Coronary artery (tissue), 2 donors: ENCODE results near the gene WDR5.
A peak's percentile ranks its signal among the peaks of the same experiment; 100 is the strongest.

Experiments used
- DNase-seq: peaks from one replicate; pipeline ENCODE4 v3.0.0-alpha.2; 2017; ENCODE audit warnings: low spot score
- H3K27ac ChIP-seq, 2 donors: fragments of 200-600 bp; sonication (generic); one replicate each; pipeline ENCODE4 v1.5.1; 2016 to 2019
- H3K4me3 ChIP-seq: fragments of 200-600 bp; sonication (generic); 2 replicates; pipeline ENCODE4 v1.5.1; 2016; ENCODE audit warnings: mild to moderate bottlenecking, moderate library complexity
- TF ChIP-seq, protein P1 (sequence below): fragments of 200-600 bp; sonication (generic); IDR thresholded peaks from one replicate; pipeline ENCODE4 v1.5.1; 2019; ENCODE audit warnings: antibody characterized with exemption

The WDR5 gene

DNA sequence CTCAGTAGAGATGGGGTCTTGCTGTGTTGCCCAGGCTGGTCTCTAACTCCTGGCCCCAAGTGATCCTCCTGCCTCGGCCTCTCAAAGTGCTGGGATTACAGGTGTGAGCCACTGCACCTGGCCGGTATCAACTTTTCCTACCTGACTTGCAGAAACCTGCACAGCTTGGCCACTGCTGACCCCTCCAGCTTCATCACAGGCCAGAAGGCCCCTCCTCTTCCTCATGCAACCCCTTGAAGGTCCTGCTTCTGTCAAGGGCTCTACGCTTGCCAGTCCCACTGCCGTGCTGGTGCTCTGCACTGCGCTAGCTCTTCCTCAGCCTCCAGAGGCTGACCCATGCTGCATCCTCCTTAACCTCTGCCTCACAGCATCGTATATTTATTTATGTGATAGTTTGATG lies 61.0 kb downstream of the WDR5 start:
- H3K4me3 ChIP-seq = no peak overlapping the region
- DNase-seq = no peak
- TF ChIP-seq, protein P1, sequence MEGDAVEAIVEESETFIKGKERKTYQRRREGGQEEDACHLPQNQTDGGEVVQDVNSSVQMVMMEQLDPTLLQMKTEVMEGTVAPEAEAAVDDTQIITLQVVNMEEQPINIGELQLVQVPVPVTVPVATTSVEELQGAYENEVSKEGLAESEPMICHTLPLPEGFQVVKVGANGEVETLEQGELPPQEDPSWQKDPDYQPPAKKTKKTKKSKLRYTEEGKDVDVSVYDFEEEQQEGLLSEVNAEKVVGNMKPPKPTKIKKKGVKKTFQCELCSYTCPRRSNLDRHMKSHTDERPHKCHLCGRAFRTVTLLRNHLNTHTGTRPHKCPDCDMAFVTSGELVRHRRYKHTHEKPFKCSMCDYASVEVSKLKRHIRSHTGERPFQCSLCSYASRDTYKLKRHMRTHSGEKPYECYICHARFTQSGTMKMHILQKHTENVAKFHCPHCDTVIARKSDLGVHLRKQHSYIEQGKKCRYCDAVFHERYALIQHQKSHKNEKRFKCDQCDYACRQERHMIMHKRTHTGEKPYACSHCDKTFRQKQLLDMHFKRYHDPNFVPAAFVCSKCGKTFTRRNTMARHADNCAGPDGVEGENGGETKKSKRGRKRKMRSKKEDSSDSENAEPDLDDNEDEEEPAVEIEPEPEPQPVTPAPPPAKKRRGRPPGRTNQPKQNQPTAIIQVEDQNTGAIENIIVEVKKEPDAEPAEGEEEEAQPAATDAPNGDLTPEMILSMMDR = no peak
- H3K27ac ChIP-seq = no peak overlapping the region

DNA sequence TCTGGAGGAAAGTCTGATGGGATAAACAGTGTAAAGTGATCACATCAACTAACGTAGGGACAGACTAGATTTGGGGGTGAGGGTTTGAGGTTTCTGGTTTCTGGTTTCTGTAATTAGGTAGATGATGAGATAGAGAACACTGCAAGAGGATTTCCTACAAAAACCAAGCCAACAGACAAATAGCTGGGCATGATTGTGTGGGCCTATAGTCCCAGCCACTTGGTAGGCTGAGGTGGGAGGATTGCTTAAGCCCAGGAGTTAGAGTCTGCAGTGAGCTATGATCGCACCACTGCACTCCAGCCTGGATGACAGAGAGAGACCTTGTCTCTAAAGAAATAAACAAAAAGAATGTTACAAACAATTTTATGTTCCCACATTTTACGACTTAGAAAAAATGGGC lies 62.9 kb downstream of the WDR5 start:
- Histone ChIP-seq H3K4me3 (no peak overlapping the region), H3K27ac (no peak overlapping the region)
- TF ChIP-seq, protein P1 = no peak
- DNase-seq = no peak

DNA sequence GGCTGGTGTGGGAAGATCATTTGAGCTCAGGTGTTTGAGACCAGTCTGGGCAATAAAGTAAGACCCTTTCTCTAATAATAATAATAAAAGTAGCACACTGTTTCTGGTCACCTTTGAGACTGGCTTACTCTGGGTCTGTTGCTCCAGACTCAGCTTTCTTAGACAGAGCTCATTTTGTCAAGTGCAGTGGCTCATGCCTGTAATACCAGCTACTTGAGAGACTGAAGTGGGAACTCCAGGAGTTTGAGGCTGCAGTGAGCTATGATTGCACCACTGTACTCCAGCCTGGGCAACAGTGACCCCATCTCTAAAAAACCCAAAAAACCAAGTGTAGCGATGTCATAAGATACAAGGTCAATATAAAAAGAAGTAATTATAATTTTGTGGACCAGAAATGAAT lies 64.8 kb downstream of the WDR5 start:
- no peak overlapping the region for H3K4me3 ChIP-seq

DNA sequence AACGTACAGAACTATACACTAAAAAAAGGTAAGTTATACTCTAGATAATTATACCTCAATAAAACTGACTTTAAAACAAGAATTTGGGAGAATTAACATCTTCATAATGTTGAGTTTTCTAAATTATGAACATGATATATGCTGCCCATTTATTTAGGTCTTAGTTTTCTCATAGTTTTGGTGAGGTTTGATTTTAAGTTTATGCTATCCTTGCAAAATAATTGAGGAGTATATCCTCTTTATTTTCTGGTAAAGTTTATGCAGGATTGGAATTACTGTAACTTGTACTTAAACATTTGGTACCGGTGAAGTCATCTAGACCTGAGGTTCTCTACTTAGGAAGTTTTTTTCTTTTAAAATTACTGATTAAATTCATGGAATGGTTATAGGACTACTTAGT lies 67.3 kb downstream of the WDR5 start:
- Histone ChIP-seq H3K27ac (no peak overlapping the region), H3K4me3 (no peak overlapping the region)
- TF ChIP-seq, protein P1 = no peak
- DNase-seq = no peak

More for the DNA sequence above, 64.8 kb downstream of the WDR5 start:
- H3K27ac ChIP-seq = no peak overlapping the region
- TF ChIP-seq, protein P1 = no peak
- no peak for DNase-seq

- H3K4me3 ChIP-seq = no peak overlapping the region
- H3K27ac ChIP-seq = no peak overlapping the region
- TF ChIP-seq, protein P1 = no peak
- no peak for DNase-seq
Measured at GRCh38 chr9:134204041-134204440, 68.2 kb downstream of the WDR5 start.

- TF ChIP-seq, protein P1 = no peak
- Histone ChIP-seq H3K27ac (peak overlapping the region in 1 of 2 donors; percentile 46), H3K4me3 (no peak overlapping the region)
- no peak for DNase-seq
Measured at GRCh38 chr9:134204991-134205578, 69.2 kb downstream of the WDR5 start.

GRCh38 chr9:134205672-134206310 lies 69.9 kb downstream of the WDR5 start:
- no peak overlapping the region for H3K4me3 ChIP-seq

More at GRCh38 chr9:134205672-134206310, 69.9 kb downstream of the WDR5 start:
- H3K27ac ChIP-seq = peak overlapping the region in 1 of 2 donors; percentile 46
- TF ChIP-seq, protein P1 = no peak
- DNase-seq = no peak
